WTC11 (cell line): ENCODE data around the gene ITPRIP.

Experiments used
- ATF2 ChIP-seq: sonication (generic); formaldehyde crosslinking; IDR thresholded peaks from 2 replicates; pipeline ENCODE4 v1.8.1; 2022; ENCODE audit warnings: low read depth, missing genetic modification reagents, borderline replicate concordance
- CTCF ChIP-seq: fragments of 200-600 bp; IDR thresholded peaks from 2 replicates; pipeline ENCODE4 v1.8.0; 2022; ENCODE audit warnings: antibody characterized with exemption
- ESRRA ChIP-seq: sonication (generic); formaldehyde crosslinking; IDR thresholded peaks from 2 replicates; pipeline ENCODE4 v1.8.1; 2022; ENCODE audit warnings: mild to moderate bottlenecking, missing genetic modification reagents, borderline replicate concordance
- ETV6 ChIP-seq: sonication (generic); formaldehyde crosslinking; IDR thresholded peaks from 2 replicates; pipeline ENCODE4 v1.8.1; 2022; ENCODE audit warnings: mild to moderate bottlenecking, missing genetic modification reagents
- FOXP1 ChIP-seq: sonication (generic); formaldehyde crosslinking; IDR thresholded peaks from 2 replicates; pipeline ENCODE4 v1.8.0; 2022; ENCODE audit warnings: missing genetic modification reagents, mild to moderate bottlenecking, moderate library complexity, borderline replicate concordance
- KAT7 ChIP-seq: sonication (generic); formaldehyde crosslinking; IDR thresholded peaks from 2 replicates; pipeline ENCODE4 v1.8.1; 2023; ENCODE audit warnings: missing genetic modification reagents, mild to moderate bottlenecking, borderline replicate concordance
- MAX ChIP-seq: sonication (generic); formaldehyde crosslinking; IDR thresholded peaks from 2 replicates; pipeline ENCODE4 v1.8.0; 2022; ENCODE audit warnings: mild to moderate bottlenecking, missing genetic modification reagents
- MYBL2 ChIP-seq: sonication (generic); formaldehyde crosslinking; IDR thresholded peaks from 2 replicates; pipeline ENCODE4 v1.8.1; 2023; ENCODE audit warnings: mild to moderate bottlenecking, moderate library complexity, missing genetic modification reagents
- NR3C1 ChIP-seq: sonication (generic); formaldehyde crosslinking; conservative IDR thresholded peaks from 2 replicates; pipeline ENCODE4 v1.8.1; 2023; ENCODE audit warnings: low read depth, mild to moderate bottlenecking, missing genetic modification reagents
- PRRX2 ChIP-seq: fragments of 250-450 bp; sonication (Bioruptor Pico); IDR thresholded peaks from 2 replicates; pipeline ENCODE4 v1.8.0; 2021; ENCODE audit warnings: mild to moderate bottlenecking
- SP1 ChIP-seq: sonication (generic); formaldehyde crosslinking; conservative IDR thresholded peaks from 2 replicates; pipeline ENCODE4 v1.8.1; 2022; ENCODE audit warnings: missing genetic modification reagents
- ZNF416 ChIP-seq: fragments of 250-450 bp; sonication (Bioruptor Pico); IDR thresholded peaks from 2 replicates; pipeline ENCODE4 v1.9.0; 2021; ENCODE audit warnings: mild to moderate bottlenecking, inconsistent platforms
- ZNF512 ChIP-seq: sonication (generic); formaldehyde crosslinking; IDR thresholded peaks from 2 replicates; pipeline ENCODE4 v1.8.1; 2022; ENCODE audit warnings: missing genetic modification reagents, borderline replicate concordance

GRCh38 chr10:104334965-104335650, 3.2 kb downstream of the ITPRIP start:
- TF ChIP-seq MAX (CRISPR knock-in tag), result no peak
- no peak for TF ChIP-seq NR3C1 (CRISPR knock-in tag)
- TF ChIP-seq ATF2, result no peak
- no peak for TF ChIP-seq CTCF
- TF ChIP-seq ESRRA (CRISPR knock-in tag), result no peak
- TF ChIP-seq KAT7, result no peak
- TF ChIP-seq FOXP1, result no peak
- no peak for TF ChIP-seq ZNF512 (CRISPR knock-in tag)
- no peak for TF ChIP-seq MYBL2
- TF ChIP-seq PRRX2 (CRISPR knock-in tag), result no peak
- TF ChIP-seq SP1 (CRISPR knock-in tag), result no peak
- no peak for TF ChIP-seq ZNF416
- TF ChIP-seq ETV6 (CRISPR knock-in tag), result no peak
